ENCODE measurements around the gene CCL4. TPM values are rescaled to one million over a fixed set of nuclear protein-coding genes. Genes with fewer than 3 reads are reported as not detected.

Gene CCL4
- total and polyA plus RNA-seq, 2 donors (not counting 1 experiment from before 2014, with no cell fraction given): 3.5 to 7.6 TPM

- peaks cover 0 to 3% of the 10 kb centered on the region in 2 donors for H3K4me1 ChIP-seq (ENCODE audit: control insufficient read depth in 2 of 2, insufficient read depth in 2 of 2, low read length in 2 of 2)
- Mint-ChIP-seq H3K27ac (no peak overlapping the region), H3K4me3 (no peak overlapping the region), H3K4me1 (peaks cover 4% of the 10 kb centered on the region), H3K27me3 (peaks cover 14% of the 10 kb centered on the region), H3K9me3 (ENCODE audit: insufficient read depth) (no peaks in the 10 kb centered on the region)
- no peaks in the 10 kb centered on the region for H3K36me3 ChIP-seq (replicated peaks in 1 of 2; ENCODE audit: control extremely low read depth in 1 of 2, control insufficient read depth in 1 of 2, extremely low read depth in 1 of 2, insufficient read depth in 2 of 2, low read length in 1 of 2)
- no peak overlapping the region for H3K4me2 ChIP-seq (replicated peaks; ENCODE audit: low read depth, low read length, poor library complexity, severe bottlenecking)
- H4K20me1 ChIP-seq (ENCODE audit: control insufficient read depth, insufficient read depth, low read length, poor library complexity, severe bottlenecking): no peaks in the 10 kb centered on the region
- no peak overlapping the region for H3K9ac ChIP-seq (ENCODE audit: low read length)
- peaks cover 0 to 1% (median 0%) of the 10 kb centered on the region in 3 donors for H3K9me3 ChIP-seq (ENCODE audit: control extremely low read depth in 1 of 3, control insufficient read depth in 2 of 3, insufficient read depth in 1 of 3, low read length in 2 of 3)
- H3K27ac ChIP-seq (ENCODE audit: low read length in 2 of 2): no peak overlapping the region
- ATAC-seq (ENCODE audit: low read depth) (no peak), DNase-seq (no peak)
- H3K79me2 ChIP-seq (ENCODE audit: control insufficient read depth, insufficient read depth, low read length): no peaks in the 10 kb centered on the region
- POLR2A ChIA-PET: no interaction called here
- peaks cover 0 to 4% (median 0%) of the 10 kb centered on the region in 4 experiments for H3K27me3 ChIP-seq (replicated peaks in 1 of 4; ENCODE audit: control extremely low read depth in 1 of 4, control insufficient read depth in 3 of 4, insufficient read depth in 4 of 4, low read length in 3 of 4)
- TF ChIP-seq CTCF (IDR thresholded peaks at IDR 0.05) (no peak), EZH2 (IDR thresholded peaks at IDR 0.05; ENCODE audit: borderline replicate concordance, insufficient read depth, low read depth, low read length, poor library complexity, severe bottlenecking) (no peak)
- no peak overlapping the region for H3K4me3 ChIP-seq (ENCODE audit: control extremely low read depth in 1 of 5, extremely low read depth in 1 of 5, insufficient read depth in 1 of 5, low read depth in 2 of 5, low read length in 4 of 5)
- 94% methylated on average over 6 of the region's 7 CpGs for WGBS (ENCODE audit: insufficient coverage)
- CTCF ChIA-PET: interaction anchor here (0.7 to 3.8 kb wide), 3 partner anchors 10 to 1110 kb away, joined by 3 to 8 read pairs (median 3); no protein-coding TSS in a partner anchor
- intact Hi-C loops (cut with micrococcal nuclease): no loop called here
- no peak overlapping the region for H2AFZ ChIP-seq (ENCODE audit: insufficient read depth, low read depth, low read length, poor library complexity, severe bottlenecking)
Observed at GRCh38 chr17:36059406-36059805, 44.2 kb upstream of the CCL4 start.

GRCh38 chr17:36060816-36061215, 42.8 kb upstream of the CCL4 start:
- POLR2A ChIA-PET: no interaction called here
- WGBS (ENCODE audit: insufficient coverage): 100% methylated on average over 1 of the region's 2 CpGs

More at GRCh38 chr17:36060816-36061215, 42.8 kb upstream of the CCL4 start:
- Histone ChIP-seq H3K4me2 (replicated peaks; ENCODE audit: low read depth, low read length, poor library complexity, severe bottlenecking) (no peak overlapping the region), H3K4me1 (ENCODE audit: control insufficient read depth in 2 of 2, insufficient read depth in 2 of 2, low read length in 2 of 2) (peaks cover 0 to 3% of the 10 kb centered on the region in 2 donors), H3K9me3 (ENCODE audit: control extremely low read depth in 1 of 3, control insufficient read depth in 2 of 3, insufficient read depth in 1 of 3, low read length in 2 of 3) (peaks cover 0 to 1% (median 0%) of the 10 kb centered on the region in 3 donors), H3K4me3 (ENCODE audit: control extremely low read depth in 1 of 5, extremely low read depth in 1 of 5, insufficient read depth in 1 of 5, low read depth in 2 of 5, low read length in 4 of 5) (no peak overlapping the region), H3K36me3 (replicated peaks in 1 of 2; ENCODE audit: control extremely low read depth in 1 of 2, control insufficient read depth in 1 of 2, extremely low read depth in 1 of 2, insufficient read depth in 2 of 2, low read length in 1 of 2) (no peaks in the 10 kb centered on the region), H2AFZ (ENCODE audit: insufficient read depth, low read depth, low read length, poor library complexity, severe bottlenecking) (no peak overlapping the region), H4K20me1 (ENCODE audit: control insufficient read depth, insufficient read depth, low read length, poor library complexity, severe bottlenecking) (no peaks in the 10 kb centered on the region), H3K79me2 (ENCODE audit: control insufficient read depth, insufficient read depth, low read length) (no peaks in the 10 kb centered on the region), H3K27ac (ENCODE audit: low read length in 2 of 2) (no peak overlapping the region), H3K9ac (ENCODE audit: low read length) (no peak overlapping the region), H3K27me3 (replicated peaks in 1 of 4; ENCODE audit: control extremely low read depth in 1 of 4, control insufficient read depth in 3 of 4, insufficient read depth in 4 of 4, low read length in 3 of 4) (peaks cover 0 to 4% (median 0%) of the 10 kb centered on the region in 4 experiments)
- DNase-seq: no peak
- peaks cover 8% of the 10 kb centered on the region for H3K4me1 Mint-ChIP-seq
- peaks cover 14% of the 10 kb centered on the region for H3K27me3 Mint-ChIP-seq
- H3K4me3 Mint-ChIP-seq: no peak overlapping the region
- intact Hi-C loops (cut with micrococcal nuclease): no loop called here
- CTCF ChIA-PET: interaction anchor here (1.6 kb wide), 1 partner anchor 12 kb away, joined by 5 read pairs; no protein-coding TSS in a partner anchor
- H3K27ac Mint-ChIP-seq: no peak overlapping the region
- H3K9me3 Mint-ChIP-seq (ENCODE audit: insufficient read depth): no peaks in the 10 kb centered on the region
- no peak for TF ChIP-seq CTCF (IDR thresholded peaks at IDR 0.05)
- no peak for TF ChIP-seq EZH2 (IDR thresholded peaks at IDR 0.05; ENCODE audit: borderline replicate concordance, insufficient read depth, low read depth, low read length, poor library complexity, severe bottlenecking)
- ATAC-seq (ENCODE audit: low read depth): no peak
